Transverse colon (tissue), 4 donors: ENCODE data around the gene DAZAP1.

Experiments
- CTCF ChIP-seq, 5 experiments: fragments of 200-600 bp in 3 of 5; fragments of 450-650 bp in 2 of 5; sonication (generic) in 3 of 5; IDR thresholded peaks; 1 replicate in 2 of 5; 2 replicates in 3 of 5; pipeline ENCODE4 v1.5.1; 2016 to 2017; ENCODE audit warnings: antibody characterized with exemption in 5 of 5, inconsistent platforms in 3 of 5, mild to moderate bottlenecking in 2 of 5, moderate library complexity in 1 of 5
- EP300 ChIP-seq: sonication (generic); formaldehyde crosslinking; IDR thresholded peaks from one replicate; pipeline ENCODE4 v1.6.1; 2017; ENCODE audit warnings: antibody characterized with exemption, low read depth
- POLR2A ChIP-seq: fragments of 450-650 bp; IDR thresholded peaks from one replicate; pipeline ENCODE4 v1.6.1; 2016; ENCODE audit warnings: antibody characterized with exemption, mild to moderate bottlenecking, moderate library complexity
- POLR2AphosphoS5 ChIP-seq, 3 donors: sonication (generic); formaldehyde crosslinking; IDR thresholded peaks; one replicate each; pipeline ENCODE4 v1.6.1; 2016; ENCODE audit warnings: antibody characterized with exemption in 3 of 3

- no peak for TF ChIP-seq CTCF (IDR thresholded peaks at IDR 0.05)
- TF ChIP-seq POLR2A, result no peak
- no peak for TF ChIP-seq EP300
- TF ChIP-seq POLR2AphosphoS5 (IDR thresholded peaks at IDR 0.05), result no peak
Measured at GRCh38 chr19:1471010-1471514, 63.7 kb downstream of the DAZAP1 start.
